Measurements from ENCODE around the gene KLHL21.

GRCh38 chr1:6577831-6578525 is 24.7 kb downstream of the KLHL21 start:
- TF ChIP-seq EZH2 (IDR thresholded peaks at IDR 0.05; ENCODE audit: borderline replicate concordance, low read depth, low read length, severe bottlenecking) (no peak), CTCF (IDR thresholded peaks at IDR 0.05; ENCODE audit: borderline replicate concordance, extremely low read depth, low read length, poor library complexity, severe bottlenecking) (no peak)

Data from DND-41 (cell line).